Right lobe of liver (tissue), 6 donors: ENCODE measurements around the gene PRKG2. TPM values are rescaled to one million over a fixed set of nuclear protein-coding genes. Genes with fewer than 3 reads are reported as not detected.

Experiments used
- ATAC-seq, 4 donors: fragments of 200-7000 bp; cut with Tn5 transposase; one replicate each; pipeline ENCODE4 v1.9.1; 2020; ENCODE audit warnings: mild to moderate bottlenecking in 4 of 4, moderate library complexity in 4 of 4
- DNase-seq, 3 donors: peaks; one replicate each; pipeline ENCODE4 v3.0.0-alpha.2; 2020
- H3K27ac ChIP-seq, 3 donors: fragments of 200-600 bp; one replicate each; pipeline ENCODE4 v1.8.0; 2022
- H3K27me3 ChIP-seq, 2 donors: fragments of 200-600 bp; one replicate each; pipeline ENCODE4 v1.8.0; 2022
- H3K36me3 ChIP-seq, 4 donors: fragments of 200-600 bp; sonication (generic) in 1 of 4; one replicate each; pipeline versions ENCODE4 v1.5.1 to v1.8.0; 2017 to 2022; ENCODE audit warnings: control low read depth in 1 of 4
- H3K4me1 ChIP-seq, 4 donors: fragments of 200-600 bp; sonication (generic) in 1 of 4; one replicate each; pipeline versions ENCODE4 v1.5.1 to v1.8.0; 2017 to 2022; ENCODE audit warnings: control low read depth in 1 of 4
- H3K4me3 ChIP-seq, 3 donors: fragments of 200-600 bp; one replicate each; pipeline ENCODE4 v1.8.0; 2022
- H3K9me3 ChIP-seq, 4 donors: fragments of 200-600 bp; sonication (generic) in 1 of 4; one replicate each; pipeline versions ENCODE4 v1.5.1 to v1.8.0; 2017 to 2022; ENCODE audit warnings: control low read depth in 1 of 4
- CTCF ChIP-seq, 4 donors: fragments of 200-600 bp in 3 of 4; fragments of 450-650 bp in 1 of 4; IDR thresholded peaks; one replicate each; pipeline versions ENCODE4 v1.5.1 to v1.8.0; 2016 to 2022; ENCODE audit warnings: antibody characterized with exemption in 4 of 4, mild to moderate bottlenecking in 2 of 4
- POLR2A ChIP-seq: fragments of 450-650 bp; IDR thresholded peaks from one replicate; pipeline ENCODE4 v1.6.1; 2017; ENCODE audit warnings: antibody characterized with exemption, mild to moderate bottlenecking
- WGBS: methylation state at CpG from one replicate; pipeline ENCODE4 v1.1.6; 2018; ENCODE audit warnings: low coverage, low lambda C conversion rate; ENCODE audit not compliant: insufficient coverage; ENCODE audit errors: missing lambda C conversion rate; 5-methylcytosine and 5-hydroxymethylcytosine counted together
- intact Hi-C, 2 donors: fragments of 100-400 bp; cut with DNase I; formaldehyde crosslinking; loops; one replicate each; pipeline versions ENCODE4 v1.11.2 to v1.14.1; 2022
- total RNA-seq, 6 experiments: library from RNA; depleted of rRNA in 2 of 6; stranded (reverse); fragments of >200 nt in 2 of 6; fragmentation: NEBNext Ultra II Directional in 3 of 6; extraction: Animal tissue kit (Norgen Biotek cat#: 25700) in 3 of 6; gene quantifications; one replicate each; pipeline versions ENCODE4 v1.1.0 to v1.2.4, GENCODE V29; 2016 to 2023
- donor health status: DM: no; HTN: yes; CAD: no.
- donor health status: DM: no; HTN: no; CAD: no.
- donor health status: DM: no; HTN: no; CAD: no.
- donor health status: DM: no; HTN: yes; CAD: no.
- donor health status: DM: no; HTN: yes; CAD: no.

Gene PRKG2
- total RNA-seq, 6 experiments from 2014 or later: 0.17 TPM; not detected in 5

DNA sequence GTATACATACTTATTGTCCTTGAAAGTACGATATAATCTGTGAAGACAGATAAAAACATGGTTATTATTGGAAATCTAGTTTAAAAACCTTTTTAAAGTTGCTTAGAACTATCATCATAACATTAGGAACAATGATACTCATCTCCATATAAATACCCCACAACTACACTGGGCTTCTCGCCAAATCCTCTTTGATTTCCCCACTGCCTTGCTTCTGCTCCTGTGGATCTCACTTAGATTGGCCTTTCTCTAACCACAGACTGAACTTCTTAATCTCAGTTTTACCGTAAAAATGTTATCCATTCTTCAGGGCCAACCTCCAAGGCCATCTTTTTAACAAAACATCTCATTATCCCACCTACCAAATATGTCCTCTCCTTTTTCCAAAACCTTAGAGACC, 77.6 kb downstream of the PRKG2 start:
- 51% methylated on average over 3 of the region's 3 CpGs for WGBS
- no peaks in the 10 kb centered on the region for H3K36me3 ChIP-seq
- no peaks in the 10 kb centered on the region for H3K9me3 ChIP-seq
- no peak overlapping the region for H3K4me3 ChIP-seq
- ATAC-seq: no peak
- no peak overlapping the region for H3K27ac ChIP-seq
- TF ChIP-seq POLR2A (no peak), CTCF (IDR thresholded peaks at IDR 0.05) (no peak)
- H3K27me3 ChIP-seq: no peaks in the 10 kb centered on the region
- no peak for DNase-seq
- intact Hi-C loops: no loop called here
- no peaks in the 10 kb centered on the region for H3K4me1 ChIP-seq

DNA sequence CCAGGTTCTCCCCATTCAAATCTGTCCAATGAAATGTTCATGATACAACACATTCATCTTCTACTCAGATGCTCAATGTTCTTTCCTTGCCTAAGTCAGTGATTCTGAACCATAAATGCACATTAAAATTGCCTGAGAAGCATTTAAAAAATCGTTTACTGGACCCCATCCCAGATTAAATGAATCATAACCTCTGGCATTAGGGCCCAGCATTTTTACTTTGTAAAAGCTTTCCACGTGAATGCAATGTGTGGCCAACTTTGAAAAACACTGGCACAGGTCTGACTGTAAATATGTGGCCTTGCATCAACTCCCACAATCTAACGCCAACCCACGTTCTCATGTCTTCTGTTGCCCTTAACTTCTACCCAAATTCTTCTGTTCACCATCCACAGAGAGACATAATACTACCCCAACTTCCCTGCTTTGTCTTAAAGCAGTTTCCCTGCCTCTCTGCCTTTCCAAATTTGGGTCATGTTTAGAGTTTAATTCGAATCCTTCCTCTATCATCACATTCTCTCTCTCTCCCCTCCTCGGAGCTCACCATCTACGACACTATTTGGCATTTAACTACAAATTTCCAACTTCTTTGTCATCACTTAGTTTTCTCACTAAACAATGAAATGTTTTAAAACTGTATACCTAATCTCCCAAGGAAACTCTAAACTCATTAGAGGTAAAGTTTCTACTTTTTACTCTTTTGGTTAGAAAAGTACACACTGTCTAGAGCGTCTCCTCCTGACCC, 78.7 kb downstream of the PRKG2 start:
- no peak for ATAC-seq
- WGBS: 40% methylated on average over 8 of the region's 8 CpGs
- no peak overlapping the region for H3K27ac ChIP-seq
- no peaks in the 10 kb centered on the region for H3K9me3 ChIP-seq
- no peak for TF ChIP-seq POLR2A
- no peak for TF ChIP-seq CTCF (IDR thresholded peaks at IDR 0.05)
- no peaks in the 10 kb centered on the region for H3K4me1 ChIP-seq
- H3K4me3 ChIP-seq: no peak overlapping the region
- H3K36me3 ChIP-seq: no peaks in the 10 kb centered on the region
- DNase-seq: no peak
- H3K27me3 ChIP-seq: no peaks in the 10 kb centered on the region
- intact Hi-C loops: no loop called here

DNA sequence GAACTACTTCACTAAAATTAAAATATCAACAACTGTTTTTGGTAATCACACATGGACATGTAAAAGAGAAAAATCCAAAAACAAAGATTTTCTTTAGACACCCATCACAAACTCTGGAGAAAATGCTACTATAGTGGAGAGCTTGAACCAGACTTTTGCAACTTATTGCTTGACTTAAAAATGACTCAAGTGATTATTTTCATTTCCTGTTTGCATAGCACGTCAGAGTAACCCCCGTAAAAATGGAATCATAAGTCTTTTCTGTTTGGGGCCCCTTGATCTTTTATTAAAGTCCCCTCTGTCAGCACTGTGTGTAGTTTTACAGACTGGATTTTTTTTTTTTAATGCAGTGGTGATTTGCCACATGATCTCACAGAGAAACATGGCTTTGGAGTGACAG, 79.5 kb downstream of the PRKG2 start:
- H3K9me3 ChIP-seq: no peaks in the 10 kb centered on the region
- no peak for TF ChIP-seq CTCF (IDR thresholded peaks at IDR 0.05)
- no peak for TF ChIP-seq POLR2A
- DNase-seq (no peak), ATAC-seq (no peak)
- 31% methylated on average over 2 of the region's 2 CpGs for WGBS
- no peaks in the 10 kb centered on the region for H3K36me3 ChIP-seq
- no peaks in the 10 kb centered on the region for H3K27me3 ChIP-seq
- intact Hi-C loops: no loop called here
- H3K4me1 ChIP-seq: no peaks in the 10 kb centered on the region
- no peak overlapping the region for H3K4me3 ChIP-seq
- no peak overlapping the region for H3K27ac ChIP-seq

DNA sequence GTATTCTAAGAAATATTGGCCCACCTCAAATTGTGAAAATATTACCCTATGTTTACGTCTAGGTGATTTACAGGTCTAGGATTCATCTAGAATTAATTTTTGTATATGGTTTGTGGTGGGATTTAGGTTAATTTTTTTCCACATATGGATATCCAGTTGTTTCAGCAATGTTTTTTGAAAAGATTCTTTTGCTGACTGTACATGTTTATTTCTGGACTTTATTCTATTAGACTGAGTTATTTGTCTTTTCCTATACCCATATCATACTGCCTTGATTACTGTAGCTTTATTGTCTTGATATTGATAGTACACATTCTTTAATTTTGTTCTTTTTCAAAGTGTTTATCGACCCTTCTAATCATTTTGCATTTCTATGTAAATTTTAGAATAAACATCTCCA, 83.5 kb downstream of the PRKG2 start:
- H3K27me3 ChIP-seq: no peaks in the 10 kb centered on the region
- no peaks in the 10 kb centered on the region for H3K36me3 ChIP-seq
- H3K4me3 ChIP-seq: no peak overlapping the region
- WGBS: 43% methylated on average over 2 of the region's 2 CpGs
- TF ChIP-seq POLR2A: no peak
- TF ChIP-seq CTCF (IDR thresholded peaks at IDR 0.05): no peak
- H3K9me3 ChIP-seq: no peaks in the 10 kb centered on the region
- ATAC-seq (no peak), DNase-seq (no peak)
- intact Hi-C loops: no loop called here
- H3K4me1 ChIP-seq: no peaks in the 10 kb centered on the region
- H3K27ac ChIP-seq: no peak overlapping the region
